Rectal smooth muscle tissue (tissue), 1 donor: ENCODE measurements around the gene PRRG4.
A peak's percentile ranks its signal among the peaks of the same experiment; 100 is the strongest.
"Not testable (repeated sequence)": the region's sequence is repeated elsewhere in the genome, so short reads cannot be mapped to it uniquely, and the experiment has no call there.

Experiments
- H3K27ac ChIP-seq: one replicate; pipeline ENCODE4 v1.7.0; 2013; ENCODE audit warnings: low read depth, low read length, inconsistent platforms
- H3K27me3 ChIP-seq: one replicate; pipeline ENCODE4 v1.7.0; 2013; ENCODE audit warnings: low read length; ENCODE audit not compliant: control insufficient read depth, insufficient read depth
- H3K36me3 ChIP-seq: one replicate; pipeline ENCODE4 v1.7.0; 2013; ENCODE audit warnings: low read length; ENCODE audit not compliant: control insufficient read depth, insufficient read depth
- H3K4me1 ChIP-seq: one replicate; pipeline ENCODE4 v1.7.0; 2013; ENCODE audit warnings: low read length; ENCODE audit not compliant: control insufficient read depth, insufficient read depth
- H3K4me3 ChIP-seq: one replicate; pipeline ENCODE4 v1.7.0; 2013; ENCODE audit warnings: low read length
- H3K9ac ChIP-seq: one replicate; pipeline ENCODE4 v1.7.0; 2013; ENCODE audit warnings: low read length

PRRG4 gene

GRCh38 chr11:32817852-32818183, 11.9 kb upstream of the PRRG4 start:
- Histone ChIP-seq H3K9ac (no peak overlapping the region), H3K4me3 (no peak overlapping the region), H3K27me3 (no peaks in the 10 kb centered on the region), H3K4me1 (no peaks in the 10 kb centered on the region), H3K36me3 (no peaks in the 10 kb centered on the region), H3K27ac (no peak overlapping the region)

GRCh38 chr11:32819187-32819586, 10.5 kb upstream of the PRRG4 start:
- H3K4me3 ChIP-seq: no peak overlapping the region
- H3K36me3 ChIP-seq: no peaks in the 10 kb centered on the region
- H3K27ac ChIP-seq: no peak overlapping the region
- H3K9ac ChIP-seq: no peak overlapping the region
- H3K27me3 ChIP-seq: no peaks in the 10 kb centered on the region
- no peaks in the 10 kb centered on the region for H3K4me1 ChIP-seq

- Histone ChIP-seq H3K4me1 (no peaks in the 10 kb centered on the region), H3K36me3 (no peaks in the 10 kb centered on the region), H3K27me3 (no peaks in the 10 kb centered on the region), H3K9ac (no peak overlapping the region), H3K4me3 (no peak overlapping the region), H3K27ac (no peak overlapping the region)
Observed at GRCh38 chr11:32820497-32820896, 9.2 kb upstream of the PRRG4 start.

GRCh38 chr11:32821517-32821916, 8.2 kb upstream of the PRRG4 start:
- H3K36me3 ChIP-seq: no peaks in the 10 kb centered on the region
- no peak overlapping the region for H3K4me3 ChIP-seq
- H3K27ac ChIP-seq: no peak overlapping the region
- no peaks in the 10 kb centered on the region for H3K4me1 ChIP-seq
- no peak overlapping the region for H3K9ac ChIP-seq
- H3K27me3 ChIP-seq: no peaks in the 10 kb centered on the region

- no peak overlapping the region for H3K27ac ChIP-seq
- H3K4me1 ChIP-seq: no peaks in the 10 kb centered on the region
Observed at GRCh38 chr11:32821917-32822560, 7.7 kb upstream of the PRRG4 start.

GRCh38 chr11:32823617-32824016, 6.1 kb upstream of the PRRG4 start:
- not testable (repeated sequence) for H3K4me3 ChIP-seq, H3K36me3 ChIP-seq, H3K9ac ChIP-seq, H3K27me3 ChIP-seq, H3K4me1 ChIP-seq, H3K27ac ChIP-seq

More at GRCh38 chr11:32821917-32822560, 7.7 kb upstream of the PRRG4 start:
- Histone ChIP-seq H3K9ac (no peak overlapping the region), H3K27me3 (no peaks in the 10 kb centered on the region), H3K4me3 (no peak overlapping the region), H3K36me3 (no peaks in the 10 kb centered on the region)

- H3K9ac ChIP-seq: no peak overlapping the region
- H3K4me1 ChIP-seq: no peaks in the 10 kb centered on the region
- no peaks in the 10 kb centered on the region for H3K27me3 ChIP-seq
- H3K36me3 ChIP-seq: no peaks in the 10 kb centered on the region
- H3K4me3 ChIP-seq: no peak overlapping the region
- no peak overlapping the region for H3K27ac ChIP-seq
Observed at GRCh38 chr11:32826113-32826512, 3.6 kb upstream of the PRRG4 start.

GRCh38 chr11:32827276-32827675, 2.5 kb upstream of the PRRG4 start:
- Histone ChIP-seq H3K27ac (no peak overlapping the region), H3K36me3 (no peaks in the 10 kb centered on the region), H3K4me1 (no peaks in the 10 kb centered on the region), H3K4me3 (no peak overlapping the region), H3K27me3 (no peaks in the 10 kb centered on the region), H3K9ac (no peak overlapping the region)

GRCh38 chr11:32829157-32829679, 509 bp upstream of the PRRG4 start:
- Histone ChIP-seq H3K4me3 (peak overlapping the region; percentile 62), H3K9ac (peak overlapping the region; percentile 5)

GRCh38 chr11:32830413-32830738, 649 bp downstream of the PRRG4 start:
- Histone ChIP-seq H3K9ac (no peak overlapping the region), H3K36me3 (no peaks in the 10 kb centered on the region), H3K4me1 (no peaks in the 10 kb centered on the region), H3K4me3 (peak overlapping the region; percentile 62), H3K27me3 (no peaks in the 10 kb centered on the region), H3K27ac (no peak overlapping the region)

More at GRCh38 chr11:32829157-32829679, 509 bp upstream of the PRRG4 start:
- Histone ChIP-seq H3K27me3 (no peaks in the 10 kb centered on the region), H3K27ac (no peak overlapping the region), H3K36me3 (no peaks in the 10 kb centered on the region), H3K4me1 (no peaks in the 10 kb centered on the region)

GRCh38 chr11:32830796-32831195, 1.1 kb downstream of the PRRG4 start:
- Histone ChIP-seq H3K4me1 (no peaks in the 10 kb centered on the region), H3K9ac (no peak overlapping the region), H3K27ac (no peak overlapping the region), H3K27me3 (no peaks in the 10 kb centered on the region), H3K4me3 (peak overlapping the region; percentile 62), H3K36me3 (no peaks in the 10 kb centered on the region)

GRCh38 chr11:32831221-32831620, 1.5 kb downstream of the PRRG4 start:
- no peak overlapping the region for H3K9ac ChIP-seq
- H3K4me3 ChIP-seq: no peak overlapping the region
- H3K27ac ChIP-seq: no peak overlapping the region
- H3K36me3 ChIP-seq: no peaks in the 10 kb centered on the region
- no peaks in the 10 kb centered on the region for H3K4me1 ChIP-seq
- H3K27me3 ChIP-seq: no peaks in the 10 kb centered on the region

GRCh38 chr11:32833921-32834320, 4.2 kb downstream of the PRRG4 start:
- no peak overlapping the region for H3K4me3 ChIP-seq

More at GRCh38 chr11:32833921-32834320, 4.2 kb downstream of the PRRG4 start:
- H3K36me3 ChIP-seq: no peaks in the 10 kb centered on the region
- no peak overlapping the region for H3K9ac ChIP-seq
- H3K27ac ChIP-seq: no peak overlapping the region
- no peaks in the 10 kb centered on the region for H3K27me3 ChIP-seq
- no peaks in the 10 kb centered on the region for H3K4me1 ChIP-seq
